H1 (cell line): Measurements from ENCODE around the gene CHST13. TPM values are rescaled to one million over a fixed set of nuclear protein-coding genes. Genes with fewer than 3 reads are reported as not detected.

Experiments
- CHD7 ChIP-seq: fragments of 300-600 bp; sonication (generic); IDR thresholded peaks from 2 replicates; pipeline ENCODE4 v1.7.1; 2012; ENCODE audit warnings: low read length, moderate library complexity, mild to moderate bottlenecking, inconsistent platforms; ENCODE audit not compliant: insufficient replicate concordance
- polyA plus RNA-seq, 7 experiments: library from polyadenylated mRNA; depleted of rRNA in 3 of 7; stranded (reverse) in 5 of 7; unstranded in 2 of 7; fragments of >200 nt in 5 of 7; fragments of 200-250 nt in 2 of 7; gene quantifications; 1 replicate in 5 of 7; 2 replicates in 1 of 7; 4 replicates in 1 of 7; pipeline versions ENCODE4 v1.2.1 to v1.2.3, GENCODE V29; 2011 to 2013; ENCODE audit warnings: missing spikeins in 2 of 7, mixed read lengths in 2 of 7
- total RNA-seq: library from RNA; stranded (reverse); fragmentation: NEBNext Ultra II Directional; extraction: Animal tissue kit (Norgen Biotek cat#: 25700); gene quantifications from 2 replicates; pipeline ENCODE4 v1.2.1, GENCODE V29; 2021

Gene CHST13
- total and polyA plus RNA-seq, 2 of the 8 experiments (the other 6 are each of a cell fraction or from before 2014, with no cell fraction given): 5.4 to 11.7 TPM

DNA sequence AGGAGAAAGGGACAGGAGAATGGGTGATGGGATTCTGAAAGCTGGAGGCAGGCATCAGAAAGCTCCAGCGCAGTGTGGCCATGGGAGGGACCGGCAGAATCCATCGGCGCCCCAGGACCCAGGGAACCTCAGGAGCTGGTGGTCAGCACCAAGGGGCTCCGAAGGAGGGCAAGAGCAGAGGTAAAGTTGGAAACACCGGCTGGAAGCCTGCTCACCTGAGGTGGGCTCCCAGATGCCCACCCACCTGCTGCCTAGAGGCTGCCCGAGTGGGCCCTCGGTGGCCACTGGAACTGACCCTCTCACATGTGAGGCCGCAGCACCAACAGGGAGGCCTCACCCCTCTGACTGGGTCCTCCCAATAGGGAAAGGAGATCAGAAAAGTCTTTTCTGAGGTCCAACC lies 38.0 kb upstream of the CHST13 start (continued):
- no peak for TF ChIP-seq CHD7
